Esophagus muscularis mucosa (tissue), 4 donors: ENCODE results near the gene ZNF296. TPM values are rescaled to one million over a fixed set of nuclear protein-coding genes. Genes with fewer than 3 reads are reported as not detected.

ENCODE experiments used
- DNase-seq: peaks from one replicate; pipeline ENCODE4 v3.0.0-alpha.2; 2017; ENCODE audit errors: extremely low spot score
- H3K27ac ChIP-seq, 4 donors: fragments of 200-600 bp; sonication (generic); replicated peaks in 1 of 4; 1 replicate in 3 of 4; 2 replicates in 1 of 4; pipeline ENCODE4 v1.5.1; 2016 to 2019; ENCODE audit warnings: mild to moderate bottlenecking in 1 of 4
- H3K27me3 ChIP-seq, 4 donors: fragments of 200-600 bp; sonication (generic); one replicate each; pipeline versions ENCODE4 v1.5.1 to v1.6.0; 2016 to 2019
- H3K36me3 ChIP-seq, 4 donors: fragments of 200-600 bp; sonication (generic); one replicate each; pipeline ENCODE4 v1.5.1; 2016 to 2019
- H3K4me1 ChIP-seq, 4 donors: fragments of 200-600 bp; sonication (generic); one replicate each; pipeline ENCODE4 v1.5.1; 2016 to 2019
- H3K4me3 ChIP-seq, 4 donors: fragments of 200-600 bp; sonication (generic); 1 replicate in 2 of 4; 2 replicates in 2 of 4; pipeline ENCODE4 v1.5.1; 2016 to 2019; ENCODE audit warnings: mild to moderate bottlenecking in 4 of 4, moderate library complexity in 1 of 4
- H3K9me3 ChIP-seq, 4 donors: fragments of 200-600 bp; sonication (generic); 1 replicate in 3 of 4; 2 replicates in 1 of 4; pipeline ENCODE4 v1.5.1; 2016 to 2019
- CTCF ChIP-seq, 3 experiments: fragments of 200-600 bp in 2 of 3; fragments of 450-650 bp in 1 of 3; sonication (generic) in 2 of 3; IDR thresholded peaks; one replicate each; pipeline ENCODE4 v1.5.1; 2017 to 2019; ENCODE audit warnings: antibody characterized with exemption in 3 of 3, mild to moderate bottlenecking in 2 of 3, moderate library complexity in 1 of 3
- EP300 ChIP-seq: sonication (generic); formaldehyde crosslinking; IDR thresholded peaks from one replicate; pipeline ENCODE4 v1.6.1; 2017; ENCODE audit warnings: antibody characterized with exemption
- POLR2A ChIP-seq: fragments of 450-650 bp; IDR thresholded peaks from one replicate; pipeline ENCODE4 v1.6.1; 2017; ENCODE audit warnings: antibody characterized with exemption, moderate library complexity, mild to moderate bottlenecking, low read depth
- POLR2AphosphoS5 ChIP-seq, 2 donors: sonication (generic); formaldehyde crosslinking; IDR thresholded peaks; one replicate each; pipeline ENCODE4 v1.6.1; 2017; ENCODE audit warnings: antibody characterized with exemption in 2 of 2
- WGBS: methylation state at CpG from one replicate; pipeline ENCODE4 v1.1.5; 2018; 5-methylcytosine and 5-hydroxymethylcytosine counted together
- intact Hi-C: fragments of 100-400 bp; cut with DNase I; formaldehyde crosslinking; loops from one replicate; pipeline ENCODE4 v1.15.1; 2023
- total RNA-seq, 4 donors: library from RNA; depleted of rRNA; stranded (reverse); fragments of >200 nt; gene quantifications; one replicate each; pipeline versions ENCODE4 v1.1.0 to v1.2.1, GENCODE V29; 2016

ZNF296 gene
- total RNA-seq, 4 donors from 2014 or later = 0.17 to 0.23 TPM; not detected in 2

GRCh38 chr19:45058622-45059159 is 17.6 kb downstream of the ZNF296 start:
- no peak for DNase-seq
- Histone ChIP-seq H3K9me3 (no peaks in the 10 kb centered on the region), H3K27me3 (no peaks in the 10 kb centered on the region), H3K4me3 (no peak overlapping the region), H3K27ac (no peak overlapping the region), H3K36me3 (peaks cover 86 to 100% (median 99%) of the 10 kb centered on the region in 4 donors), H3K4me1 (no peaks in the 10 kb centered on the region)
- WGBS = 85% methylated on average over 14 of the region's 14 CpGs
- no peak for TF ChIP-seq POLR2A
- TF ChIP-seq EP300 = no peak
- no peak for TF ChIP-seq POLR2AphosphoS5 (IDR thresholded peaks at IDR 0.05)
- TF ChIP-seq CTCF (IDR thresholded peaks at IDR 0.05) = no peak
- intact Hi-C loops = no loop called here

DNA sequence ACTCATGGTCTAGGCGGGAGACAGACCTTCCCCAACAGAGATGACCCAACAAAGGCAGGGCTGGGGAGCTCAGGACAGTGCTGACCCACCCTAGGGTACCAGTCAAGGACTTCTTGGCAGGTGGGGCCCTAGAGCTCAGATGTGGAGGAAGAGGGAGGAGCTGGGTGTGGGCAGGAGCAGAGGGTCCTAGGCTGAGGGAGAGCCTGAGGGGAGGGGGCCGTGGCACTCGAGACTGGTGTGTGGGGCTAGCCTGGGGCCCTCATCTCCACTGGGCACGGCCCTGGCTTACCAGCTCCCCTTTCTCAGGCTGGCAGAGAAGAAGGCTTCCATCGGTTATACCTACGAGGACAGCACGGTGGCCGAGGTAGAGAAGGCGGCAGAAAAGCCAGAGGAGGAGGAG is 18.8 kb downstream of the ZNF296 start:
- WGBS = 80% methylated on average over 9 of the region's 9 CpGs
- peaks cover 0 to 1% (median under 1%) of the 10 kb centered on the region in 4 donors for H3K4me1 ChIP-seq
- no peak for TF ChIP-seq CTCF (IDR thresholded peaks at IDR 0.05)
- no peak for TF ChIP-seq POLR2AphosphoS5 (IDR thresholded peaks at IDR 0.05)
- no peak for TF ChIP-seq EP300
- no peak for TF ChIP-seq POLR2A
- DNase-seq = no peak
- H3K27me3 ChIP-seq = no peaks in the 10 kb centered on the region
- intact Hi-C loops = no loop called here
- peaks cover 91 to 100% (median 100%) of the 10 kb centered on the region in 4 donors for H3K36me3 ChIP-seq
- no peak overlapping the region for H3K27ac ChIP-seq
- no peak overlapping the region for H3K4me3 ChIP-seq
- H3K9me3 ChIP-seq = no peaks in the 10 kb centered on the region

- Histone ChIP-seq H3K36me3 (peaks cover 89 to 100% (median 99%) of the 10 kb centered on the region in 4 donors), H3K4me3 (no peak overlapping the region), H3K27me3 (no peaks in the 10 kb centered on the region), H3K9me3 (no peaks in the 10 kb centered on the region), H3K4me1 (peaks cover 0 to 7% (median 4%) of the 10 kb centered on the region in 4 donors), H3K27ac (no peak overlapping the region)
- TF ChIP-seq EP300 (no peak), POLR2AphosphoS5 (IDR thresholded peaks at IDR 0.05) (no peak), POLR2A (no peak), CTCF (IDR thresholded peaks at IDR 0.05) (no peak)
- 88% methylated on average over 5 of the region's 8 CpGs for WGBS
- no peak for DNase-seq
- intact Hi-C loops = no loop called here
These were observed 19.4 kb downstream of the ZNF296 start for GRCh38 chr19:45056831-45057230.

- Histone ChIP-seq H3K36me3 (peaks cover 42 to 69% (median 56%) of the 10 kb centered on the region in 4 donors), H3K4me3 (no peak overlapping the region), H3K9me3 (no peaks in the 10 kb centered on the region), H3K27ac (no peak overlapping the region), H3K4me1 (peaks cover 20 to 52% (median 37%) of the 10 kb centered on the region in 4 donors), H3K27me3 (no peaks in the 10 kb centered on the region)
- 71% methylated on average over 9 of the region's 9 CpGs for WGBS
- TF ChIP-seq CTCF (IDR thresholded peaks at IDR 0.05) (no peak), POLR2AphosphoS5 (IDR thresholded peaks at IDR 0.05) (no peak), POLR2A (no peak), EP300 (no peak)
- no peak for DNase-seq
- intact Hi-C loops = no loop called here
These were observed 24.2 kb downstream of the ZNF296 start for GRCh38 chr19:45051929-45052579.
